22Rv1 (cell line): Measurements from ENCODE around the gene STX7.

ENCODE experiments used
- ZFX ChIP-seq: fragments of 450-650 bp; IDR thresholded peaks from 2 replicates; pipeline ENCODE4 v1.6.1; 2017; ENCODE audit warnings: antibody characterized with exemption, borderline replicate concordance
- TF ChIP-seq, protein P1 (sequence below): fragments of 450-650 bp; IDR thresholded peaks from 2 replicates; pipeline ENCODE4 v1.5.1; 2017; ENCODE audit warnings: mild to moderate bottlenecking

DNA sequence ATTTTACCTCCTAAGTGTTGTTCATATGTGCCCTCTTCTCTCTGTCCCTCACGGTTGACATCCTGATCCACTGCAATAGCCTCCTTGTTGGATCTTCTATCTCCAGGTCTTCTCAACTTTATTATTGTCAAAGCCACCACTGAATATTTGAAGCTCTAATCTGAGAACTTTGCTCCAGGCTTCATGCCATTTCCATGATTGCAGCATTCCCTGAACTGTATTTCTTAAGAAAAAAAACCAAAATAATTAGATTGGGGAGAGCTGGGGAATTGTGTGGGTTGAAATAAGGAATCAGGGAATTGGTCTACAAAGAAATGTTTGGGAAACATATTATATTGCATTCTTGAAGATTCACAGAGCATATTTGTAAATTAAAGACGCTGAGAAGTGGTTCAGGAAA is 2.5 kb upstream of the STX7 start:
- TF ChIP-seq, protein P1, sequence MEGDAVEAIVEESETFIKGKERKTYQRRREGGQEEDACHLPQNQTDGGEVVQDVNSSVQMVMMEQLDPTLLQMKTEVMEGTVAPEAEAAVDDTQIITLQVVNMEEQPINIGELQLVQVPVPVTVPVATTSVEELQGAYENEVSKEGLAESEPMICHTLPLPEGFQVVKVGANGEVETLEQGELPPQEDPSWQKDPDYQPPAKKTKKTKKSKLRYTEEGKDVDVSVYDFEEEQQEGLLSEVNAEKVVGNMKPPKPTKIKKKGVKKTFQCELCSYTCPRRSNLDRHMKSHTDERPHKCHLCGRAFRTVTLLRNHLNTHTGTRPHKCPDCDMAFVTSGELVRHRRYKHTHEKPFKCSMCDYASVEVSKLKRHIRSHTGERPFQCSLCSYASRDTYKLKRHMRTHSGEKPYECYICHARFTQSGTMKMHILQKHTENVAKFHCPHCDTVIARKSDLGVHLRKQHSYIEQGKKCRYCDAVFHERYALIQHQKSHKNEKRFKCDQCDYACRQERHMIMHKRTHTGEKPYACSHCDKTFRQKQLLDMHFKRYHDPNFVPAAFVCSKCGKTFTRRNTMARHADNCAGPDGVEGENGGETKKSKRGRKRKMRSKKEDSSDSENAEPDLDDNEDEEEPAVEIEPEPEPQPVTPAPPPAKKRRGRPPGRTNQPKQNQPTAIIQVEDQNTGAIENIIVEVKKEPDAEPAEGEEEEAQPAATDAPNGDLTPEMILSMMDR: no peak
- no peak for TF ChIP-seq ZFX
